ENCODE measurements around the gene AMPD2.

AMPD2 gene

DNA sequence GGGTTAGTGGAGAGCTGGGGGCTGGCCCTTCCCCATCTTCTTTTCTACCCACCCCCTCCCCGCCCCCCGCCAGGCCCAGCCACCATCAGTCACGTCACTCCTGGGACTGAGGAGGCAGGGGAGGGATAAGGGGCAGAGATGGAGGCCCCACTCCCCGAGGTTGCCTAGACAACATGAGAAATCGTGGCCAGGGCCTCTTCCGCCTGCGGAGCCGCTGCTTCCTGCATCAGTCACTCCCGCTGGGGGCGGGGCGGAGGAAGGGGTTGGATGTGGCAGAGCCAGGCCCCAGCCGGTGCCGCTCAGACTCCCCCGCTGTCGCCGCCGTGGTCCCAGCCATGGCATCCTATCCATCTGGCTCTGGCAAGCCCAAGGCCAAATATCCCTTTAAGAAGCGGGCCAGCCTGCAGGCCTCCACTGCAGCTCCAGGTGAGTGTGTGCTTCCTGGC, 1.2 kb downstream of the AMPD2 start:
- no peak for TF ChIP-seq EZH2phosphoT487 (conservative IDR thresholded peaks at IDR 0.05; ENCODE audit: low read length)
- TF ChIP-seq, protein P1, sequence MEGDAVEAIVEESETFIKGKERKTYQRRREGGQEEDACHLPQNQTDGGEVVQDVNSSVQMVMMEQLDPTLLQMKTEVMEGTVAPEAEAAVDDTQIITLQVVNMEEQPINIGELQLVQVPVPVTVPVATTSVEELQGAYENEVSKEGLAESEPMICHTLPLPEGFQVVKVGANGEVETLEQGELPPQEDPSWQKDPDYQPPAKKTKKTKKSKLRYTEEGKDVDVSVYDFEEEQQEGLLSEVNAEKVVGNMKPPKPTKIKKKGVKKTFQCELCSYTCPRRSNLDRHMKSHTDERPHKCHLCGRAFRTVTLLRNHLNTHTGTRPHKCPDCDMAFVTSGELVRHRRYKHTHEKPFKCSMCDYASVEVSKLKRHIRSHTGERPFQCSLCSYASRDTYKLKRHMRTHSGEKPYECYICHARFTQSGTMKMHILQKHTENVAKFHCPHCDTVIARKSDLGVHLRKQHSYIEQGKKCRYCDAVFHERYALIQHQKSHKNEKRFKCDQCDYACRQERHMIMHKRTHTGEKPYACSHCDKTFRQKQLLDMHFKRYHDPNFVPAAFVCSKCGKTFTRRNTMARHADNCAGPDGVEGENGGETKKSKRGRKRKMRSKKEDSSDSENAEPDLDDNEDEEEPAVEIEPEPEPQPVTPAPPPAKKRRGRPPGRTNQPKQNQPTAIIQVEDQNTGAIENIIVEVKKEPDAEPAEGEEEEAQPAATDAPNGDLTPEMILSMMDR (IDR thresholded peaks at IDR 0.05; ENCODE audit: insufficient read depth, low read length, poor library complexity, severe bottlenecking): no peak
- Histone ChIP-seq H3K9me3 (ENCODE audit: insufficient read depth, low read length) (no peaks in the 10 kb centered on the region), H3K9ac (ENCODE audit: low read length) (peak overlapping the region; percentile 77)

GRCh38 chr1:109621379-109622136, 1.9 kb downstream of the AMPD2 start:
- Histone ChIP-seq H3K27me3 (ENCODE audit: low read length) (no peaks in the 10 kb centered on the region), H3K4me2 (ENCODE audit: low read depth, low read length, poor library complexity, severe bottlenecking) (peak overlapping the region; percentile 85), H3K79me2 (ENCODE audit: insufficient read depth, low read length) (peaks cover 25% of the 10 kb centered on the region; the same call in 1 of the 2 replicates), H3K9ac (ENCODE audit: low read length) (peak overlapping the region; percentile 77), H3K9me2 (replicated peaks; ENCODE audit: insufficient read depth, low read length) (no peaks in the 10 kb centered on the region), H3F3A (ENCODE audit: insufficient read depth) (peaks cover 17% of the 10 kb centered on the region), H4K20me1 (ENCODE audit: low read depth, low read length) (no peaks in the 10 kb centered on the region), H3K27ac (ENCODE audit: low read depth, low read length) (peak overlapping the region; percentile 27), H3K36me3 (ENCODE audit: low read length) (no peaks in the 10 kb centered on the region), H3K4me3 (ENCODE audit: insufficient read depth, low read length, poor library complexity, severe bottlenecking) (peak overlapping the region; percentile 79), H3K9me3 (ENCODE audit: insufficient read depth, low read length) (no peaks in the 10 kb centered on the region), H2AFZ (ENCODE audit: low read depth, low read length, severe bottlenecking) (no peak overlapping the region)
- TF ChIP-seq, protein P1 (IDR thresholded peaks at IDR 0.05; ENCODE audit: insufficient read depth, low read length, poor library complexity, severe bottlenecking): no peak
- TF ChIP-seq EZH2phosphoT487 (conservative IDR thresholded peaks at IDR 0.05; ENCODE audit: low read length): no peak

More for the DNA sequence above, 1.2 kb downstream of the AMPD2 start:
- peak overlapping the region; percentile 25 for H3K27ac ChIP-seq (ENCODE audit: low read depth, low read length)
- peaks cover 17% of the 10 kb centered on the region for H3F3A ChIP-seq (ENCODE audit: insufficient read depth)
- no peak overlapping the region for H2AFZ ChIP-seq (ENCODE audit: low read depth, low read length, severe bottlenecking)
- peaks cover 25% of the 10 kb centered on the region; the same call in 1 of the 2 replicates for H3K79me2 ChIP-seq (ENCODE audit: insufficient read depth, low read length)
- no peaks in the 10 kb centered on the region for H3K9me2 ChIP-seq (replicated peaks; ENCODE audit: insufficient read depth, low read length)
- peak overlapping the region; percentile 79 for H3K4me3 ChIP-seq (ENCODE audit: insufficient read depth, low read length, poor library complexity, severe bottlenecking)
- no peaks in the 10 kb centered on the region for H3K27me3 ChIP-seq (ENCODE audit: low read length)
- H3K4me2 ChIP-seq (ENCODE audit: low read depth, low read length, poor library complexity, severe bottlenecking): peak overlapping the region; percentile 85
- H4K20me1 ChIP-seq (ENCODE audit: low read depth, low read length): no peaks in the 10 kb centered on the region
- H3K36me3 ChIP-seq (ENCODE audit: low read length): no peaks in the 10 kb centered on the region

DNA sequence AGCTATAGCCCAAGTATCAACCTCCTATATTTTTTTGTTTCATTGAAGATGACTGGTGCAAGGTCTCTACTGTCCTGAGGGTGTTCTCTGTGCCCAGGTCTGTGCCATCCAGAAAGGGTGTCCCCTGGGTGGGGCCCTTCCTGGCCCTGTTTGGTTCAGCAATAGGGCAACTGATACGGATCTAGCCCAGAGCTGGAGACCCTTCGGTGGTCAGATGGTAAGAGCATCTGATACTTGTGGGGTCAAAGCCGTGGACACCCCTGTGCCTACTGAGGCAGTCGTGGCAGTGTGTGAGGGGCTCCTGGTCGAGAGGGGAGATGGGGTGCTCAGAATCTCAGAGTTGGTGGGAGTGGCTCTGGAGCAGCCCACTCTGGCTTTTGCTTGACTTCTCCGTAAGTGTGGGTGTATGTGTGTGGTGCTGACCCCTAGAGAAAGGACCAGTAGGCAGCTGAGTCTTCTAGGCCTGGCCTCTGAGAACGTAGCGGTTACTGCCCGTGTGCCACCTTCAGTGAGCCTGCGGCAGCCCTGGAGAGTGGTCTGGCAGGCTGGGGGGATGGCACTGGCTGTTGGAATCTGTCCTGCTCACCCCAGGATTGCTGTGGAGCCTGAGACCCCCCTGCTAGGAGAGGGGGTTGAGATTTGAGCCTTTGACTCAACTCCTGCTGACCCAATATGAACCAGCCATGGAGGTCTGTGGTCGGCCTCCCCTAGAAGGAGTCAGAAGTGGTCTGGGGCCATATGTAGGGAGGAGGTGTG, 2.7 kb downstream of the AMPD2 start:
- no peak overlapping the region; the same call in 1 of the 2 replicates for H3K9ac ChIP-seq (ENCODE audit: low read length)
- no peaks in the 10 kb centered on the region for H3K9me2 ChIP-seq (replicated peaks; ENCODE audit: insufficient read depth, low read length)
- H3K79me2 ChIP-seq (ENCODE audit: insufficient read depth, low read length): peaks cover 25% of the 10 kb centered on the region; the same call in 1 of the 2 replicates
- H2AFZ ChIP-seq (ENCODE audit: low read depth, low read length, severe bottlenecking): no peak overlapping the region
- H3K36me3 ChIP-seq (ENCODE audit: low read length): no peaks in the 10 kb centered on the region
- H3F3A ChIP-seq (ENCODE audit: insufficient read depth): peaks cover 17% of the 10 kb centered on the region
- no peaks in the 10 kb centered on the region for H3K9me3 ChIP-seq (ENCODE audit: insufficient read depth, low read length)
- no peaks in the 10 kb centered on the region for H3K27me3 ChIP-seq (ENCODE audit: low read length)
- H3K27ac ChIP-seq (ENCODE audit: low read depth, low read length): no peak overlapping the region
- H4K20me1 ChIP-seq (ENCODE audit: low read depth, low read length): no peaks in the 10 kb centered on the region
- H3K4me2 ChIP-seq (ENCODE audit: low read depth, low read length, poor library complexity, severe bottlenecking): peak overlapping the region; percentile 85
- TF ChIP-seq EZH2phosphoT487 (conservative IDR thresholded peaks at IDR 0.05; ENCODE audit: low read length): no peak
- TF ChIP-seq, protein P1 (IDR thresholded peaks at IDR 0.05; ENCODE audit: insufficient read depth, low read length, poor library complexity, severe bottlenecking): no peak
- no peak overlapping the region for H3K4me3 ChIP-seq (ENCODE audit: insufficient read depth, low read length, poor library complexity, severe bottlenecking)

All from SU-DHL-6 (cell line).